HEK293 (cell line): Measurements from ENCODE around the gene RPL31.

Experiments
- CTCF ChIA-PET: fragments of 350-600 bp; formaldehyde crosslinking; extraction: SDS; loops from one replicate; lab custom pipeline; 2021; ENCODE audit warnings: antibody characterized with exemption; lab: Yijun Ruan, JAX
- POLR2A ChIA-PET: fragments of 300-600 bp; formaldehyde crosslinking; extraction: SDS; loops from one replicate; lab custom pipeline; 2020; ENCODE audit warnings: antibody characterized with exemption, inconsistent platforms; lab: Yijun Ruan, JAX
- H3K27ac ChIP-seq: fragments of 200-500 bp; sonication (Bioruptor generic); 2 replicates; pipeline ENCODE4 v1.5.1; 2014; ENCODE audit warnings: low read depth, low read length, control low read depth, inconsistent platforms; ENCODE audit errors: extremely low read depth
- H3K36me3 ChIP-seq, 2 experiments: fragments of 200-500 bp in 1 of 2; sonication (Bioruptor generic) in 1 of 2; 1 replicate in 1 of 2; 2 replicates in 1 of 2; pipeline ENCODE4 v1.5.1; 2014 to 2017; ENCODE audit warnings: inconsistent platforms in 2 of 2, low read length in 2 of 2; ENCODE audit not compliant: control insufficient read depth in 2 of 2, insufficient read depth in 1 of 2
- H3K4me1 ChIP-seq: fragments of 200-500 bp; sonication (Bioruptor generic); 2 replicates; pipeline ENCODE4 v1.5.1; 2014; ENCODE audit warnings: mild to moderate bottlenecking, low read length, inconsistent platforms; ENCODE audit not compliant: control insufficient read depth, insufficient read depth
- H3K4me3 ChIP-seq: 2 replicates; pipeline ENCODE4 v1.5.1; 2011; ENCODE audit warnings: low read depth, mild to moderate bottlenecking, control low read depth, low read length, moderate library complexity
- H3K9me3 ChIP-seq: fragments of 200-500 bp; sonication (Bioruptor generic); 2 replicates; pipeline ENCODE4 v1.5.1; 2014; ENCODE audit warnings: low read depth, low read length, inconsistent platforms; ENCODE audit not compliant: control insufficient read depth, insufficient read depth
- EGR2 ChIP-seq: fragments of 450-650 bp; formaldehyde crosslinking; IDR thresholded peaks from 2 replicates; pipeline ENCODE4 v1.5.1; 2016; ENCODE audit warnings: low read depth, missing biosample characterization, missing genetic modification characterization
- GLI2 ChIP-seq: fragments of 450-650 bp; formaldehyde crosslinking; IDR thresholded peaks from 2 replicates; pipeline ENCODE4; 2017; ENCODE audit warnings: missing biosample characterization, missing genetic modification characterization, low read depth, borderline replicate concordance
- GLI4 ChIP-seq: fragments of 450-650 bp; formaldehyde crosslinking; IDR thresholded peaks from 2 replicates; pipeline ENCODE4 v1.5.1; 2016; ENCODE audit warnings: missing biosample characterization, missing genetic modification characterization
- HIC1 ChIP-seq: fragments of 450-650 bp; formaldehyde crosslinking; IDR thresholded peaks from 2 replicates; pipeline ENCODE4 v1.5.1; 2016; ENCODE audit warnings: missing biosample characterization, missing genetic modification characterization
- KLF8 ChIP-seq: fragments of 450-650 bp; formaldehyde crosslinking; IDR thresholded peaks from 2 replicates; pipeline ENCODE4 v1.5.1; 2016; ENCODE audit warnings: missing biosample characterization, missing genetic modification characterization
- OVOL3 ChIP-seq: fragments of 450-650 bp; formaldehyde crosslinking; IDR thresholded peaks from 2 replicates; pipeline ENCODE4 v1.5.1; 2016; ENCODE audit warnings: missing biosample characterization, missing genetic modification characterization
- ZBTB44 ChIP-seq: fragments of 450-650 bp; IDR thresholded peaks from 2 replicates; pipeline ENCODE4 v1.5.1; 2018; ENCODE audit warnings: missing biosample characterization, mild to moderate bottlenecking, missing genetic modification characterization
- ZFHX2 ChIP-seq: fragments of 450-650 bp; formaldehyde crosslinking; conservative IDR thresholded peaks from 2 replicates; pipeline ENCODE4 v1.5.1; 2016; ENCODE audit warnings: missing biosample characterization, missing genetic modification characterization
- ZNF114 ChIP-seq: fragments of 450-650 bp; formaldehyde crosslinking; IDR thresholded peaks from 2 replicates; pipeline ENCODE4 v1.5.0; 2017; ENCODE audit warnings: missing biosample characterization, missing genetic modification characterization
- ZNF157 ChIP-seq: fragments of 450-650 bp; formaldehyde crosslinking; IDR thresholded peaks from 2 replicates; pipeline ENCODE4 v1.5.1; 2016; ENCODE audit warnings: missing biosample characterization, missing genetic modification characterization
- ZNF2 ChIP-seq: fragments of 450-650 bp; formaldehyde crosslinking; IDR thresholded peaks from 2 replicates; pipeline ENCODE4 v1.5.1; 2016; ENCODE audit warnings: missing biosample characterization, missing genetic modification characterization
- ZNF302 ChIP-seq: fragments of 450-650 bp; formaldehyde crosslinking; IDR thresholded peaks from 2 replicates; pipeline ENCODE4 v1.5.1; 2016; ENCODE audit warnings: missing biosample characterization, missing genetic modification characterization, low read depth
- ZNF362 ChIP-seq: fragments of 450-650 bp; formaldehyde crosslinking; IDR thresholded peaks from 2 replicates; pipeline ENCODE4 v1.5.1; 2016; ENCODE audit warnings: missing biosample characterization, missing genetic modification characterization
- ZNF426 ChIP-seq: fragments of 450-650 bp; formaldehyde crosslinking; IDR thresholded peaks from 2 replicates; pipeline ENCODE4 v1.5.1; 2017; ENCODE audit warnings: missing biosample characterization, missing genetic modification characterization, mild to moderate bottlenecking, inconsistent platforms, moderate library complexity
- ZNF501 ChIP-seq: fragments of 450-650 bp; formaldehyde crosslinking; IDR thresholded peaks from 2 replicates; pipeline ENCODE4 v1.5.1; 2016; ENCODE audit warnings: missing biosample characterization, missing genetic modification characterization
- ZNF544 ChIP-seq: fragments of 450-650 bp; formaldehyde crosslinking; IDR thresholded peaks from 2 replicates; pipeline ENCODE4 v1.5.0; 2017; ENCODE audit warnings: missing biosample characterization, missing genetic modification characterization
- TF ChIP-seq, protein P1 (sequence below): fragments of 450-650 bp; formaldehyde crosslinking; IDR thresholded peaks from 2 replicates; pipeline ENCODE4 v1.5.1; 2016; ENCODE audit warnings: missing biosample characterization, missing genetic modification characterization
- TF ChIP-seq, protein P2 (sequence below): fragments of 450-650 bp; formaldehyde crosslinking; IDR thresholded peaks from 2 replicates; pipeline ENCODE4 v1.5.1; 2017; ENCODE audit warnings: missing biosample characterization, missing genetic modification characterization
- TF ChIP-seq, protein P3 (sequence below): fragments of 450-650 bp; formaldehyde crosslinking; IDR thresholded peaks from 2 replicates; pipeline ENCODE4 v1.5.1; 2017; ENCODE audit warnings: missing biosample characterization, mild to moderate bottlenecking, missing genetic modification characterization, moderate library complexity
- TF ChIP-seq, protein P4 (sequence below): fragments of 450-650 bp; formaldehyde crosslinking; IDR thresholded peaks from 2 replicates; pipeline ENCODE4 v1.5.1; 2017; ENCODE audit warnings: missing biosample characterization, missing genetic modification characterization

The RPL31 gene

GRCh38 chr2:101040761-101041160 lies 38.7 kb downstream of the RPL31 start:
- H3K9me3 ChIP-seq: no peaks in the 10 kb centered on the region
- POLR2A ChIA-PET: interaction anchor here (0.6 kb wide), 1 partner anchor 9 kb away, joined by 3 read pairs; no protein-coding TSS in a partner anchor
- CTCF ChIA-PET: no interaction called here
- no peak overlapping the region for H3K4me3 ChIP-seq
- TF ChIP-seq ZNF302 (tag by site-specific recombination): no peak
- no peak for TF ChIP-seq KLF8 (tag by site-specific recombination)
- no peak for TF ChIP-seq HIC1 (tag by site-specific recombination)
- no peak for TF ChIP-seq GLI2 (tag by site-specific recombination)
- TF ChIP-seq EGR2 (tag by site-specific recombination): no peak
- TF ChIP-seq, protein P1, sequence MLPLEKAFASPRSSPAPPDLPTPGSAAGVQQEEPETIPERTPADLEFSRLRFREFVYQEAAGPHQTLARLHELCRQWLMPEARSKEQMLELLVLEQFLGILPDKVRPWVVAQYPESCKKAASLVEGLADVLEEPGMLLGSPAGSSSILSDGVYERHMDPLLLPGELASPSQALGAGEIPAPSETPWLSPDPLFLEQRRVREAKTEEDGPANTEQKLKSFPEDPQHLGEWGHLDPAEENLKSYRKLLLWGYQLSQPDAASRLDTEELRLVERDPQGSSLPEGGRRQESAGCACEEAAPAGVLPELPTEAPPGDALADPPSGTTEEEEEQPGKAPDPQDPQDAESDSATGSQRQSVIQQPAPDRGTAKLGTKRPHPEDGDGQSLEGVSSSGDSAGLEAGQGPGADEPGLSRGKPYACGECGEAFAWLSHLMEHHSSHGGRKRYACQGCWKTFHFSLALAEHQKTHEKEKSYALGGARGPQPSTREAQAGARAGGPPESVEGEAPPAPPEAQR: no peak
- TF ChIP-seq, protein P2, sequence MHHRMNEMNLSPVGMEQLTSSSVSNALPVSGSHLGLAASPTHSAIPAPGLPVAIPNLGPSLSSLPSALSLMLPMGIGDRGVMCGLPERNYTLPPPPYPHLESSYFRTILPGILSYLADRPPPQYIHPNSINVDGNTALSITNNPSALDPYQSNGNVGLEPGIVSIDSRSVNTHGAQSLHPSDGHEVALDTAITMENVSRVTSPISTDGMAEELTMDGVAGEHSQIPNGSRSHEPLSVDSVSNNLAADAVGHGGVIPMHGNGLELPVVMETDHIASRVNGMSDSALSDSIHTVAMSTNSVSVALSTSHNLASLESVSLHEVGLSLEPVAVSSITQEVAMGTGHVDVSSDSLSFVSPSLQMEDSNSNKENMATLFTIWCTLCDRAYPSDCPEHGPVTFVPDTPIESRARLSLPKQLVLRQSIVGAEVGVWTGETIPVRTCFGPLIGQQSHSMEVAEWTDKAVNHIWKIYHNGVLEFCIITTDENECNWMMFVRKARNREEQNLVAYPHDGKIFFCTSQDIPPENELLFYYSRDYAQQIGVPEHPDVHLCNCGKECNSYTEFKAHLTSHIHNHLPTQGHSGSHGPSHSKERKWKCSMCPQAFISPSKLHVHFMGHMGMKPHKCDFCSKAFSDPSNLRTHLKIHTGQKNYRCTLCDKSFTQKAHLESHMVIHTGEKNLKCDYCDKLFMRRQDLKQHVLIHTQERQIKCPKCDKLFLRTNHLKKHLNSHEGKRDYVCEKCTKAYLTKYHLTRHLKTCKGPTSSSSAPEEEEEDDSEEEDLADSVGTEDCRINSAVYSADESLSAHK (tag by site-specific recombination): no peak
- no peak for TF ChIP-seq ZNF426
- TF ChIP-seq, protein P3, sequence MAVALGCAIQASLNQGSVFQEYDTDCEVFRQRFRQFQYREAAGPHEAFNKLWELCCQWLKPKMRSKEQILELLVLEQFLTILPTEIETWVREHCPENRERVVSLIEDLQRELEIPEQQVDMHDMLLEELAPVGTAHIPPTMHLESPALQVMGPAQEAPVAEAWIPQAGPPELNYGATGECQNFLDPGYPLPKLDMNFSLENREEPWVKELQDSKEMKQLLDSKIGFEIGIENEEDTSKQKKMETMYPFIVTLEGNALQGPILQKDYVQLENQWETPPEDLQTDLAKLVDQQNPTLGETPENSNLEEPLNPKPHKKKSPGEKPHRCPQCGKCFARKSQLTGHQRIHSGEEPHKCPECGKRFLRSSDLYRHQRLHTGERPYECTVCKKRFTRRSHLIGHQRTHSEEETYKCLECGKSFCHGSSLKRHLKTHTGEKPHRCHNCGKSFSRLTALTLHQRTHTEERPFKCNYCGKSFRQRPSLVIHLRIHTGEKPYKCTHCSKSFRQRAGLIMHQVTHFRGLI (tag by site-specific recombination): no peak
- TF ChIP-seq, protein P4, sequence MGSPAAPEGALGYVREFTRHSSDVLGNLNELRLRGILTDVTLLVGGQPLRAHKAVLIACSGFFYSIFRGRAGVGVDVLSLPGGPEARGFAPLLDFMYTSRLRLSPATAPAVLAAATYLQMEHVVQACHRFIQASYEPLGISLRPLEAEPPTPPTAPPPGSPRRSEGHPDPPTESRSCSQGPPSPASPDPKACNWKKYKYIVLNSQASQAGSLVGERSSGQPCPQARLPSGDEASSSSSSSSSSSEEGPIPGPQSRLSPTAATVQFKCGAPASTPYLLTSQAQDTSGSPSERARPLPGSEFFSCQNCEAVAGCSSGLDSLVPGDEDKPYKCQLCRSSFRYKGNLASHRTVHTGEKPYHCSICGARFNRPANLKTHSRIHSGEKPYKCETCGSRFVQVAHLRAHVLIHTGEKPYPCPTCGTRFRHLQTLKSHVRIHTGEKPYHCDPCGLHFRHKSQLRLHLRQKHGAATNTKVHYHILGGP: no peak
- no peak for TF ChIP-seq ZNF362 (tag by site-specific recombination)
- TF ChIP-seq ZBTB44 (tag by site-specific recombination): no peak
- no peak for TF ChIP-seq OVOL3 (tag by site-specific recombination)
- TF ChIP-seq ZNF544 (tag by site-specific recombination): no peak
- TF ChIP-seq GLI4 (tag by site-specific recombination): no peak
- TF ChIP-seq ZNF501 (tag by site-specific recombination): no peak
- TF ChIP-seq ZFHX2 (tag by site-specific recombination): no peak
- TF ChIP-seq ZNF157: no peak
- TF ChIP-seq ZNF114 (tag by site-specific recombination): no peak
- TF ChIP-seq ZNF2: no peak
- H3K4me1 ChIP-seq: no peaks in the 10 kb centered on the region
- H3K27ac ChIP-seq: no peak overlapping the region
- peaks cover 0 to 25% of the 10 kb centered on the region in 2 experiments; a peak in 2 of 3 replicates for H3K36me3 ChIP-seq
